CD4-positive, CD25-positive, alpha-beta regulatory T cell (primary cell): Measurements from ENCODE around the gene SPEM3. TPM values are rescaled to one million over a fixed set of nuclear protein-coding genes. Genes with fewer than 3 reads are reported as not detected.
"Not testable (repeated sequence)": the region's sequence is repeated elsewhere in the genome, so short reads cannot be mapped to it uniquely, and the experiment has no call there.

Experiments
- ATAC-seq, 2 donors: fragments of 150-1000 bp; cut with Tn5 transposase; one replicate each; pipeline ENCODE4 v1.10.0; 2021; ENCODE audit warnings: low read depth in 2 of 2, moderate number of reproducible peaks in 2 of 2, moderate library complexity in 1 of 2
- DNase-seq, 3 donors: peaks; one replicate each; pipeline versions ENCODE4 v3.0.0 to v3.0.0-alpha.2; 2012 to 2022; ENCODE audit warnings: mixed read lengths in 1 of 3
- H3K27ac ChIP-seq: one replicate; pipeline ENCODE4 v1.7.0; 2013; ENCODE audit warnings: mild to moderate bottlenecking, low read length; ENCODE audit not compliant: insufficient read depth, poor library complexity, severe bottlenecking
- H3K27me3 ChIP-seq: one replicate; pipeline ENCODE4 v1.7.0; 2013; ENCODE audit warnings: low read length; ENCODE audit not compliant: control insufficient read depth, insufficient read depth
- H3K36me3 ChIP-seq: one replicate; pipeline ENCODE4 v1.7.0; 2013; ENCODE audit warnings: mild to moderate bottlenecking, low read length, moderate library complexity; ENCODE audit not compliant: control insufficient read depth, insufficient read depth
- H3K4me1 ChIP-seq: 2 replicates; pipeline ENCODE4 v1.7.0; 2013; ENCODE audit warnings: mild to moderate bottlenecking, low read length; ENCODE audit not compliant: insufficient read depth, control insufficient read depth, poor library complexity, severe bottlenecking
- H3K4me3 ChIP-seq: one replicate; pipeline ENCODE4 v1.7.0; 2013; ENCODE audit warnings: low read depth, mild to moderate bottlenecking, low read length, moderate library complexity
- H3K9me3 ChIP-seq, 2 experiments: 1 replicate in 1 of 2; 2 replicates in 1 of 2; pipeline ENCODE4 v1.7.0; 2013; ENCODE audit warnings: low read length in 2 of 2, mild to moderate bottlenecking in 1 of 2, moderate library complexity in 1 of 2; ENCODE audit not compliant: control insufficient read depth in 2 of 2
- H3K27ac Mint-ChIP-seq, 3 donors: one replicate each; pipeline ENCODE4 v1.8.0; 2020 to 2022; ENCODE audit warnings: mild to moderate bottlenecking in 3 of 3, mixed read lengths in 3 of 3, moderate library complexity in 2 of 3
- H3K27me3 Mint-ChIP-seq: one replicate; pipeline ENCODE4 v1.8.0; 2022; ENCODE audit warnings: mild to moderate bottlenecking, mixed read lengths
- H3K36me3 Mint-ChIP-seq: one replicate; pipeline ENCODE4 v1.8.0; 2020; ENCODE audit warnings: mixed read lengths
- H3K4me1 Mint-ChIP-seq, 4 donors: one replicate each; pipeline ENCODE4 v1.8.0; 2020 to 2022; ENCODE audit warnings: mixed read lengths in 4 of 4, mild to moderate bottlenecking in 1 of 4
- H3K4me3 Mint-ChIP-seq, 4 donors: one replicate each; pipeline ENCODE4 v1.8.0; 2020 to 2022; ENCODE audit warnings: mild to moderate bottlenecking in 4 of 4, mixed read lengths in 4 of 4, moderate library complexity in 3 of 4
- H3K9me3 Mint-ChIP-seq, 7 donors: one replicate each; pipeline ENCODE4 v1.8.0; 2020 to 2022; ENCODE audit warnings: mixed read lengths in 7 of 7, mild to moderate bottlenecking in 3 of 7, moderate library complexity in 2 of 7
- polyA plus RNA-seq, 4 donors: library from polyadenylated mRNA; unstranded; fragments of 300-500 nt; fragmentation: Illumina TruSeq; gene quantifications; one replicate each; pipeline ENCODE4 v1.2.3, GENCODE V29; 2021
- total RNA-seq: library from RNA; stranded (reverse); gene quantifications from one replicate; pipeline ENCODE4 v1.2.3, GENCODE V29; 2022

Gene SPEM3
- total and polyA plus RNA-seq, 5 donors from 2014 or later = not detected

DNA sequence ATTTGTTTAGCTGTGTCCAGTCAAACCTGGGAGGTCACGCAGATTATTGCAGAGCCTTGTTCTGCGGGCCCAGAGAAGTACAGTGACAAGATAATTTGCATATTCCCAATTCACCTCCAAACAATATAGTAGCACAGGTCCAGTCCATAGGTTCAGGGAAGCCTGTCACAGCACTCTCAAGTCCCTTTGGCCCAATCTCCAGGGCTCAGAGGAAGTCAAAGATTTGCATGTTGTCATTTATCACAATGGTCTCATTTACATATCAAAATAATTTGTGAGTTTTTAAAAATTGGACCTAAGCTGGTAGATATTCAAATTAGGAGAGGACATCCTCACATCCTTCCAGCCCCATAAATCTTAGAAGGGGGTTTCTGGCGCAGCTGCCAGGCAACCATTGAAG is 38.8 kb downstream of the SPEM3 start:
- Histone ChIP-seq H3K9me3 (no peaks in the 10 kb centered on the region), H3K27me3 (no peaks in the 10 kb centered on the region), H3K27ac (no peak overlapping the region), H3K4me1 (no peaks in the 10 kb centered on the region), H3K36me3 (peaks cover 36% of the 10 kb centered on the region), H3K4me3 (no peak overlapping the region)
- Mint-ChIP-seq H3K4me3 (no peak overlapping the region), H3K36me3 (peaks cover 8% of the 10 kb centered on the region), H3K9me3 (no peaks in the 10 kb centered on the region), H3K27ac (no peak overlapping the region), H3K27me3 (peaks cover 4% of the 10 kb centered on the region), H3K4me1 (peaks cover 0 to 36% (median 11%) of the 10 kb centered on the region in 4 donors)
- DNase-seq (no peak), ATAC-seq (no peak)

GRCh38 chr17:7468290-7468689 is 39.6 kb downstream of the SPEM3 start:
- H3K27me3 ChIP-seq = no peaks in the 10 kb centered on the region
- no peak overlapping the region for H3K4me3 Mint-ChIP-seq
- ATAC-seq = no peak

DNA sequence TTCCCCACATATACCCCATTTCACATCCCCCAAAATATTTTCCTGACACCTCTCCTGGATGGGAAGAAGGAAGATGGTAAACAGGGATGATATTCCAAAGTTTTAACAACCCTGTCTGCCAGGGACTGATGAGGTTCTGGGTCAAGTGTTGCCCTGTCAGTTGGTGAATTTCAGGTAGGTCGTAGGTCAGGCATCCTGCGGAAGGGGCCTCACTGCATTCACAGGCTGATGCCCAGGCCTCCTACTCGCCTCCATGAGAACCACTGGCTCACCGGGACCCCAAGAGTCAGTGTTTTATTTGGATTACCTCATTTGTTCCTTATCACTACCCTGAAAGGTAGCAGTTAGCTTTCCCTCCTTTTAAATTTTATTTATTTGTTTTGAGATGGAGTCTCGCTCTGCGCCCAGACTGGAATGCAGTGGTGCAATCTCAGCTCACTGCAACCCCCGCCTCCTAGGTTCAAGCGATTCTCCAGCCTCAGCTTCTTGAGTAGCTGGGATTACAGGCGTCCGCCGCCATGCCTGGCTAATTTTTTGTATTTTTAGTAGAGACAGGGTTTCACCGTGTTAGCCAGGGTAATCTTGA is 40.2 kb downstream of the SPEM3 start:
- H3K4me3 ChIP-seq = no peak overlapping the region

More at GRCh38 chr17:7468290-7468689, 39.6 kb downstream of the SPEM3 start:
- H3K27me3 Mint-ChIP-seq = peaks cover 4% of the 10 kb centered on the region
- peaks cover 0 to 37% (median 11%) of the 10 kb centered on the region in 4 donors for H3K4me1 Mint-ChIP-seq
- Histone ChIP-seq H3K27ac (no peak overlapping the region), H3K4me3 (no peak overlapping the region), H3K36me3 (peaks cover 33% of the 10 kb centered on the region), H3K9me3 (no peaks in the 10 kb centered on the region), H3K4me1 (no peaks in the 10 kb centered on the region)
- H3K27ac Mint-ChIP-seq = no peak overlapping the region
- H3K9me3 Mint-ChIP-seq = no peaks in the 10 kb centered on the region
- DNase-seq = no peak
- H3K36me3 Mint-ChIP-seq = peaks cover 8% of the 10 kb centered on the region

GRCh38 chr17:7469843-7470242 is 41.2 kb downstream of the SPEM3 start:
- not testable (repeated sequence) for H3K4me1 ChIP-seq, H3K9me3 Mint-ChIP-seq, H3K27ac Mint-ChIP-seq

More for the DNA sequence above, 40.2 kb downstream of the SPEM3 start:
- Histone ChIP-seq H3K9me3 (no peaks in the 10 kb centered on the region), H3K4me1 (no peaks in the 10 kb centered on the region), H3K36me3 (peaks cover 29% of the 10 kb centered on the region), H3K27ac (no peak overlapping the region), H3K27me3 (no peaks in the 10 kb centered on the region)
- Mint-ChIP-seq H3K27me3 (peaks cover 4% of the 10 kb centered on the region), H3K4me1 (peaks cover 0 to 42% (median 11%) of the 10 kb centered on the region in 4 donors), H3K27ac (no peak overlapping the region), H3K9me3 (no peaks in the 10 kb centered on the region), H3K4me3 (no peak overlapping the region), H3K36me3 (peaks cover 8% of the 10 kb centered on the region)
- no peak for DNase-seq
- no peak for ATAC-seq

DNA sequence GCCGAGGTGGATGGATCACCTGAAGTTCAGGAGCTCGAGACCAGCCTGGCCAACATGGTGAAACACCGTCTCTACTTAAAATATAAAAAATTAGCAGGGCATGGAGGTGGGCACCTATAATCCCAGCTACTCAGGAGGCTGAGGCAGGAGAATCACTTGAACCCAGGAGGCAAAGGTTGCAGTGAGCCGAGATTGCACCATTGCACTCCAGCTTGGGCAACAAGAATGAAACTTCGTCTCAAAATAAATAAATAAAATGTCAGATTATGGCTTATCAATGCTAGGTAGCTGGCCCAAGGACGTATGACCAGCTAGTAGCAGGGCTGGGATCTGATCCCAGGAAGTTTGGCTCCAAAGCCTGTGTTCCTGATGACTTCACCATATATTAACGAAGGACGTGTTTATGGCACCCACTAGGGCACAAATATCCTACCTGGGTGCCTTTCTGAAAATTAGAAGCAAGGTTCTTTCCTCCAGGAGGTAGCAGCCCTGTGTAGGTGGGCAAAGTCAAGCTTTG is 41.9 kb downstream of the SPEM3 start:
- H3K27ac ChIP-seq, H3K27me3 Mint-ChIP-seq, H3K27ac Mint-ChIP-seq: not testable (repeated sequence)

More at GRCh38 chr17:7469843-7470242, 41.2 kb downstream of the SPEM3 start:
- ATAC-seq, H3K9me3 ChIP-seq, H3K27me3 Mint-ChIP-seq, H3K27ac ChIP-seq, H3K4me3 ChIP-seq, H3K4me3 Mint-ChIP-seq, H3K36me3 Mint-ChIP-seq, DNase-seq, H3K27me3 ChIP-seq: not testable (repeated sequence)
- peaks cover 0 to 47% (median 11%) of the 10 kb centered on the region in 4 donors for H3K4me1 Mint-ChIP-seq
- peaks cover 27% of the 10 kb centered on the region for H3K36me3 ChIP-seq

GRCh38 chr17:7471729-7472128 is 43.1 kb downstream of the SPEM3 start:
- peaks cover 7% of the 10 kb centered on the region for H3K36me3 Mint-ChIP-seq
- DNase-seq (no peak), ATAC-seq (no peak)
- Histone ChIP-seq H3K9me3 (no peaks in the 10 kb centered on the region), H3K4me3 (no peak overlapping the region), H3K36me3 (peaks cover 14% of the 10 kb centered on the region), H3K27ac (no peak overlapping the region), H3K4me1 (peaks cover 1% of the 10 kb centered on the region), H3K27me3 (no peaks in the 10 kb centered on the region)
- peaks cover 4% of the 10 kb centered on the region for H3K27me3 Mint-ChIP-seq
- peak overlapping the region in 3 of 4 donors; percentile 12 to 54 (median 21) for H3K4me3 Mint-ChIP-seq
- peaks cover 0 to 59% (median 24%) of the 10 kb centered on the region in 4 donors for H3K4me1 Mint-ChIP-seq
- peak overlapping the region in 2 of 3 donors; percentile 31 to 61 for H3K27ac Mint-ChIP-seq
- no peaks in the 10 kb centered on the region for H3K9me3 Mint-ChIP-seq

More for the DNA sequence above, 41.9 kb downstream of the SPEM3 start:
- not testable (repeated sequence) for ATAC-seq, H3K9me3 Mint-ChIP-seq, H3K27me3 ChIP-seq, DNase-seq, H3K4me3 Mint-ChIP-seq, H3K4me1 ChIP-seq, H3K36me3 Mint-ChIP-seq, H3K9me3 ChIP-seq, H3K4me3 ChIP-seq
- peaks cover 0 to 51% (median 13%) of the 10 kb centered on the region in 4 donors for H3K4me1 Mint-ChIP-seq
- peaks cover 24% of the 10 kb centered on the region for H3K36me3 ChIP-seq

DNA sequence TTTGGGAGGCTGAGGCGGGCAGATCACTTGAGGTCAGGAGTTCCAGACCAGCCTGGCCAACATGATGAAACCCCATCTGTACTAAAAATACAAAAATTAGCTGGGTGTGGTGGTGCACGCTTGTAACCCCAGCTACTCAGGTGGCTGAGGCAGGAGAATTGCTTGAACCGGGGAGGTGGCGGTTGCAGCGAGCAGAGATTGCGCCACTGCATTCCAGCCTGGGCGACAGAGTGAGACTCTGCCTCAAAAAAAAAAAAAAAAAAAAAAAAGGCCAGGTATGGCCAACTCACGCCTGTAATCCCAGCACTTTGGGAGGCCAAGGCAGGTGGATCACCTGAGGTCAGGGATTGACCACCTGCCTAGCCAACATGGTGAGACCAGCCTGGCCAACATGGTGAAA is 46.1 kb downstream of the SPEM3 start:
- peaks cover 23% of the 10 kb centered on the region for H3K4me1 ChIP-seq
- H3K9me3 ChIP-seq, H3K9me3 Mint-ChIP-seq, ATAC-seq, H3K27ac ChIP-seq, H3K36me3 Mint-ChIP-seq, DNase-seq, H3K27me3 ChIP-seq, H3K27me3 Mint-ChIP-seq, H3K36me3 ChIP-seq, H3K4me3 ChIP-seq, H3K4me3 Mint-ChIP-seq: not testable (repeated sequence)
- Mint-ChIP-seq H3K4me1 (peaks cover 6 to 69% (median 39%) of the 10 kb centered on the region in 4 donors), H3K27ac (peak overlapping the region in 1 of 3 donors; percentile 14)
